Measurements from ENCODE around the gene C3orf20.

Gene C3orf20

DNA sequence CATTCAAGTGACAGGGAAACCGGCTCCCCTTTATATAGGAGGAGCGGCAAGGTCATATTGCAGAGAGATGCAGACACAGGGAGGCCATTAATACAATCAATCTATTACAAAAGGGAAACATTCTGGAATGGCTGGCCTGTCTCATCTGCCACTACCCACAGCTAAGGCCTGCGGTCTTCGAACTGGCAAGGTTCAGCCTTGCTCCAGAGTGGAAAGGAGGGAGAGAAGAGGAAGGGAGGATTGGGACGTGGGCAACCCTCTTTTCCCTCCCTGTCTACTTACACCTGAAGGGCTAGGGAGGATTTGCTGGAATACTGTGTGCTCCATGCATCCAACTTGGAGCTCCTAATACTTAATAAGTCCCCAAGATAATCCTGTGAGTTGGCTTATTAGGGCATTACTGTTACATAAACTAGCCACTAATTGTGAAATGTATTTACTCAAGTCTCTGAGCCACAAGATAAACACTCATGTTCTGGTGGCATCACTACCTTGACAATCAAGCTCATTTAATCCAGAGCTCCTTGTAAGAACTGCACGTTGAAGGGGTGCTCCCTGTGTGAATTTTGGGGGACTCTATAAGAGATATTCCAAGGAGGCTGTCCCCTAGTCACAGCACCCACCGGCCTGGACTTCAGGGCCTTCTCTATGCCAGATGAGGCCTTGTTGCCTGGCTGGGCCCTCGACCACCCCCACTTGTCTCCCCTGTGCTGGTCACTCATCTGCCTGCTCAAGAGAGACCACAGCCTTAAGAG is 43.1 kb upstream of the C3orf20 start:
- TF ChIP-seq POLR2A (IDR thresholded peaks at IDR 0.05; ENCODE audit: extremely low read depth, insufficient read length) (no peak), CTCF (IDR thresholded peaks at IDR 0.05; ENCODE audit: low read depth, low read length) (no peak), MYC (IDR thresholded peaks at IDR 0.05; ENCODE audit: low read depth, low read length) (no peak)
- TF ChIP-seq, protein P1, sequence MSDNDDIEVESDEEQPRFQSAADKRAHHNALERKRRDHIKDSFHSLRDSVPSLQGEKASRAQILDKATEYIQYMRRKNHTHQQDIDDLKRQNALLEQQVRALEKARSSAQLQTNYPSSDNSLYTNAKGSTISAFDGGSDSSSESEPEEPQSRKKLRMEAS (IDR thresholded peaks at IDR 0.05; ENCODE audit: low read depth, low read length) = no peak
- H3K4me3 ChIP-seq (ENCODE audit: low read depth, low read length) = no peak overlapping the region
- DNase-seq (ENCODE audit: low read depth) = no peak

GRCh38 chr3:14632442-14632930 is 42.5 kb upstream of the C3orf20 start:
- TF ChIP-seq MYC (IDR thresholded peaks at IDR 0.05; ENCODE audit: low read depth, low read length) (no peak), CTCF (IDR thresholded peaks at IDR 0.05; ENCODE audit: low read depth, low read length) (no peak), POLR2A (IDR thresholded peaks at IDR 0.05; ENCODE audit: extremely low read depth, insufficient read length) (no peak)
- TF ChIP-seq, protein P1 (IDR thresholded peaks at IDR 0.05; ENCODE audit: low read depth, low read length) = no peak
- no peak overlapping the region for H3K4me3 ChIP-seq (ENCODE audit: low read depth, low read length)
- no peak for DNase-seq (ENCODE audit: low read depth)

GRCh38 chr3:14633417-14633816 is 41.5 kb upstream of the C3orf20 start:
- DNase-seq (ENCODE audit: low read depth) = no peak
- TF ChIP-seq, protein P1 (IDR thresholded peaks at IDR 0.05; ENCODE audit: low read depth, low read length) = no peak
- no peak for TF ChIP-seq POLR2A (IDR thresholded peaks at IDR 0.05; ENCODE audit: extremely low read depth, insufficient read length)
- no peak for TF ChIP-seq CTCF (IDR thresholded peaks at IDR 0.05; ENCODE audit: low read depth, low read length)
- TF ChIP-seq MYC (IDR thresholded peaks at IDR 0.05; ENCODE audit: low read depth, low read length) = no peak
- no peak overlapping the region for H3K4me3 ChIP-seq (ENCODE audit: low read depth, low read length)

GRCh38 chr3:14633819-14634424 is 41.0 kb upstream of the C3orf20 start:
- H3K4me3 ChIP-seq (ENCODE audit: low read depth, low read length) = no peak overlapping the region
- DNase-seq (ENCODE audit: low read depth) = peak; percentile 87
- TF ChIP-seq MYC (IDR thresholded peaks at IDR 0.05; ENCODE audit: low read depth, low read length) (no peak), CTCF (IDR thresholded peaks at IDR 0.05; ENCODE audit: low read depth, low read length) (peak; percentile 80), POLR2A (IDR thresholded peaks at IDR 0.05; ENCODE audit: extremely low read depth, insufficient read length) (no peak)

DNA sequence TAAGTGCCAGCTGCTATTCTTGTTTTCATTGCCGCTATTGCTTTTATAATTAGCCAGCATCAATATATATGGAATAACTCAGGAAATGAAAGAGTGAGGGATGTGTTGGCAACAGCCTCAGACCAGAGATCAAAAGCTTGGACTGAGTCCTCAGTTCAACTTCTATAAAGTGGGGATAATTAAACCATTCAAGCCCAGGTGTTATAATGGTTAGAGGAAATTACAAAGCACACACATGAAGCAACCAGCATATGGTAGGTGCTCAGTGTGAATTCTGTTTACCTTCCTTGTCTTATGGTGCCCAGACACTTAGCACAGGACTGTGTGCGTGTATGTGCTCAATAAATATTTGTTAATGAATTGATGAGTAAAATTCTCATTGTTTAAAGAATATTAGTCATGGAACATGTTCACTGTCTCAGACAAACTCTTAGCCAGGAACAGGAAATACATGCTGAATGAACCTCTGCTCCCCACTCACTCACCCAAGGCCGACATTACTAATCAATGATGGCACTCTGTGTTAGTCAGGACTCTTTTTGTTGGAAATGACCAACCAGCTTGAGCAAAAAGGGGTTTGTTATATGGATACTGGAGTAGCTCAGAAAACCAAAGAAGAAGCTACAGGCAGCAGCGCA is 40.1 kb upstream of the C3orf20 start:
- no peak overlapping the region for H3K4me3 ChIP-seq (ENCODE audit: low read depth, low read length)
- TF ChIP-seq, protein P1 (IDR thresholded peaks at IDR 0.05; ENCODE audit: low read depth, low read length) = no peak
- TF ChIP-seq MYC (IDR thresholded peaks at IDR 0.05; ENCODE audit: low read depth, low read length) = no peak
- TF ChIP-seq POLR2A (IDR thresholded peaks at IDR 0.05; ENCODE audit: extremely low read depth, insufficient read length) = no peak
- no peak for TF ChIP-seq CTCF (IDR thresholded peaks at IDR 0.05; ENCODE audit: low read depth, low read length)
- no peak for DNase-seq (ENCODE audit: low read depth)
